HepG2 (cell line): ENCODE data around the gene HSPB6. TPM values are rescaled to one million over a fixed set of nuclear protein-coding genes. Genes with fewer than 3 reads are reported as not detected.

Experiments used
- AFF4 ChIP-seq: sonication (generic); formaldehyde crosslinking; IDR thresholded peaks from 2 replicates; pipeline ENCODE4 v1.4.0; 2020; ENCODE audit warnings: missing genetic modification reagents
- AKNA ChIP-seq: sonication (generic); formaldehyde crosslinking; IDR thresholded peaks from 2 replicates; pipeline ENCODE4 v1.4.0; 2020; ENCODE audit warnings: missing genetic modification reagents, borderline replicate concordance
- NR0B2 ChIP-seq: sonication (generic); formaldehyde crosslinking; IDR thresholded peaks from 2 replicates; pipeline ENCODE4 v1.4.0; 2020; ENCODE audit warnings: mild to moderate bottlenecking, missing genetic modification reagents
- POGZ ChIP-seq: sonication (generic); formaldehyde crosslinking; IDR thresholded peaks from 2 replicates; pipeline ENCODE4 v1.4.0; 2020; ENCODE audit warnings: mild to moderate bottlenecking, missing genetic modification reagents
- REL ChIP-seq: sonication (generic); formaldehyde crosslinking; conservative IDR thresholded peaks from 2 replicates; pipeline ENCODE4 v1.8.0; 2022; ENCODE audit warnings: mild to moderate bottlenecking, missing genetic modification reagents, moderate library complexity
- SOX6 ChIP-seq, 2 experiments: fragments of 450-650 bp in 1 of 2; sonication (generic) in 1 of 2; formaldehyde crosslinking in 1 of 2; IDR thresholded peaks; 2 replicates each; pipeline versions ENCODE4 v1.4.0 to v1.6.1; 2017 to 2020; ENCODE audit warnings: antibody characterized with exemption in 1 of 2, mild to moderate bottlenecking in 1 of 2, missing genetic modification reagents in 1 of 2
- SSRP1 ChIP-seq: IDR thresholded peaks from 2 replicates; pipeline ENCODE4 v1.6.1; 2016; ENCODE audit warnings: control low read depth
- STAT5B ChIP-seq: sonication (generic); formaldehyde crosslinking; IDR thresholded peaks from 2 replicates; pipeline ENCODE4 v1.4.0; 2020; ENCODE audit warnings: missing genetic modification reagents
- THAP11 ChIP-seq: IDR thresholded peaks from 2 replicates; pipeline ENCODE4 v1.6.1; 2016; ENCODE audit warnings: missing biosample characterization, missing genetic modification reagents
- THYN1 ChIP-seq: sonication (generic); formaldehyde crosslinking; IDR thresholded peaks from 2 replicates; pipeline ENCODE4 v1.8.1; 2023; ENCODE audit warnings: low read depth, mild to moderate bottlenecking, moderate library complexity, missing genetic modification reagents, borderline replicate concordance
- ZBTB39 ChIP-seq: sonication (generic); formaldehyde crosslinking; IDR thresholded peaks from 2 replicates; pipeline ENCODE4 v1.5.0; 2020; ENCODE audit warnings: missing genetic modification reagents
- ZEB1 ChIP-seq: IDR thresholded peaks from 2 replicates; pipeline ENCODE4 v1.6.1; 2012; ENCODE audit warnings: mild to moderate bottlenecking, low read depth, inconsistent platforms; ENCODE audit not compliant: insufficient replicate concordance
- ZNF326 ChIP-seq: sonication (generic); formaldehyde crosslinking; IDR thresholded peaks from 2 replicates; pipeline ENCODE4 v1.4.0; 2020; ENCODE audit warnings: missing genetic modification reagents, borderline replicate concordance
- ZNF616 ChIP-seq: sonication (generic); formaldehyde crosslinking; IDR thresholded peaks from 2 replicates; pipeline ENCODE4 v1.5.0; 2020; ENCODE audit warnings: low read depth, mild to moderate bottlenecking, missing genetic modification reagents
- ZNF710 ChIP-seq: sonication (generic); formaldehyde crosslinking; IDR thresholded peaks from 2 replicates; pipeline ENCODE4 v1.5.0; 2020; ENCODE audit warnings: mild to moderate bottlenecking, missing genetic modification reagents, borderline replicate concordance
- polyA plus RNA-seq, 8 experiments: library from polyadenylated mRNA; depleted of rRNA in 3 of 8; stranded (reverse) in 7 of 8; unstranded in 1 of 8; fragments of >200 nt; fragmentation: Illumina TruSeq in 4 of 8; extraction: Trizol in 4 of 8; gene quantifications; 2 replicates each; pipeline versions ENCODE4 v1.2.1 to v1.2.3, GENCODE V29; 2011 to 2016; ENCODE audit warnings: low read depth in 4 of 8, missing spikeins in 1 of 8, mixed read lengths in 1 of 8; ENCODE audit not compliant: insufficient read depth in 1 of 8
- total RNA-seq, 5 experiments: library from RNA; depleted of rRNA; stranded (reverse); fragments of >200 nt; fragmentation: Illumina TruSeq; extraction: Trizol; gene quantifications; 2 replicates each; pipeline ENCODE4 v1.2.3, GENCODE V29; 2016; ENCODE audit warnings: low read depth in 1 of 5

The HSPB6 gene
- total and polyA plus RNA-seq, 2 of the 13 experiments (the other 11 are each of a cell fraction or from before 2014, with no cell fraction given) = 0.18 TPM; not detected in 1

- TF ChIP-seq POGZ (CRISPR knock-in tag) (no peak), AFF4 (CRISPR knock-in tag) (no peak), ZBTB39 (CRISPR knock-in tag) (no peak), ZNF710 (CRISPR knock-in tag) (no peak), SSRP1 (CRISPR knock-in tag) (no peak), AKNA (CRISPR knock-in tag) (no peak), ZNF616 (no peak), THYN1 (CRISPR knock-in tag) (no peak), NR0B2 (no peak), STAT5B (CRISPR knock-in tag) (no peak), ZNF326 (CRISPR knock-in tag) (peak; percentile 95), THAP11 (CRISPR knock-in tag) (0 out of 2 replicates have a peak, but pooled peaks have one; percentile 37), SOX6 (IDR thresholded peaks at IDR 0.05) (no peak), SOX6 (CRISPR knock-in tag; IDR thresholded peaks at IDR 0.05) (no peak), ZEB1 (no peak), REL (CRISPR knock-in tag) (no peak)
Measured at GRCh38 chr19:35797663-35798062, 40.8 kb upstream of the HSPB6 start (continued).
